H1 (cell line): ENCODE results near the gene KSR2. TPM values are rescaled to one million over a fixed set of nuclear protein-coding genes. Genes with fewer than 3 reads are reported as not detected.

Source experiments
- CHD7 ChIP-seq: fragments of 300-600 bp; sonication (generic); IDR thresholded peaks from 2 replicates; pipeline ENCODE4 v1.7.1; 2012; ENCODE audit warnings: low read length, moderate library complexity, mild to moderate bottlenecking, inconsistent platforms; ENCODE audit not compliant: insufficient replicate concordance
- SP2 ChIP-seq: IDR thresholded peaks from 2 replicates; pipeline ENCODE4 v1.6.1; 2012; ENCODE audit warnings: mild to moderate bottlenecking, low read length, inconsistent platforms
- ZNF274 ChIP-seq: IDR thresholded peaks from 2 replicates; pipeline ENCODE4 v1.7.0; 2012; ENCODE audit warnings: low read length, borderline replicate concordance; ENCODE audit errors: extremely low read depth
- polyA plus RNA-seq, 7 experiments: library from polyadenylated mRNA; depleted of rRNA in 3 of 7; stranded (reverse) in 5 of 7; unstranded in 2 of 7; fragments of >200 nt in 5 of 7; fragments of 200-250 nt in 2 of 7; gene quantifications; 1 replicate in 5 of 7; 2 replicates in 1 of 7; 4 replicates in 1 of 7; pipeline versions ENCODE4 v1.2.1 to v1.2.3, GENCODE V29; 2011 to 2013; ENCODE audit warnings: missing spikeins in 2 of 7, mixed read lengths in 2 of 7
- total RNA-seq: library from RNA; stranded (reverse); fragmentation: NEBNext Ultra II Directional; extraction: Animal tissue kit (Norgen Biotek cat#: 25700); gene quantifications from 2 replicates; pipeline ENCODE4 v1.2.1, GENCODE V29; 2021

Gene KSR2
- total and polyA plus RNA-seq, 2 of the 8 experiments (the other 6 are each of a cell fraction or from before 2014, with no cell fraction given) = 0.74 to 2.2 TPM

GRCh38 chr12:117742721-117743120, 226.1 kb downstream of the KSR2 start (continued):
- TF ChIP-seq CHD7 (no peak), ZNF274 (no peak), SP2 (no peak)
- TF ChIP-seq, all 59 proteins: peak for 0
